PFSK-1 (cell line): ENCODE measurements around the gene LIMA1.

Experiments
- FOXP2 ChIP-seq: optimal IDR thresholded peaks from 2 replicates; pipeline ENCODE3; 2011; ENCODE audit warnings: borderline replicate concordance, control low read depth, inconsistent platforms; ENCODE audit not compliant: insufficient read depth; ENCODE audit errors: extremely low read length, extremely low read depth
- POLR2AphosphoS5 ChIP-seq: IDR thresholded peaks from 2 replicates; pipeline ENCODE4 v1.6.1; 2012; ENCODE audit warnings: low read depth, mild to moderate bottlenecking, control low read depth, low read length, moderate library complexity
- SIN3A ChIP-seq: IDR thresholded peaks from 2 replicates; pipeline ENCODE4 v1.6.1; 2012; ENCODE audit warnings: mild to moderate bottlenecking, low read length, moderate library complexity, borderline replicate concordance; ENCODE audit not compliant: insufficient read depth
- TAF1 ChIP-seq: IDR thresholded peaks from 2 replicates; pipeline ENCODE4 v1.6.1; 2012; ENCODE audit warnings: low read length, control low read depth, borderline replicate concordance; ENCODE audit not compliant: insufficient read depth
- TF ChIP-seq, protein P1 (sequence below), 2 experiments: IDR thresholded peaks; 2 replicates each; pipeline versions ENCODE4 v1.6.1 to v1.8.0; 2011 to 2012; ENCODE audit warnings: low read depth in 2 of 2, low read length in 2 of 2, control low read depth in 1 of 2, inconsistent platforms in 1 of 2, mild to moderate bottlenecking in 1 of 2, moderate library complexity in 1 of 2; ENCODE audit not compliant: insufficient read depth in 1 of 2

Gene LIMA1

DNA sequence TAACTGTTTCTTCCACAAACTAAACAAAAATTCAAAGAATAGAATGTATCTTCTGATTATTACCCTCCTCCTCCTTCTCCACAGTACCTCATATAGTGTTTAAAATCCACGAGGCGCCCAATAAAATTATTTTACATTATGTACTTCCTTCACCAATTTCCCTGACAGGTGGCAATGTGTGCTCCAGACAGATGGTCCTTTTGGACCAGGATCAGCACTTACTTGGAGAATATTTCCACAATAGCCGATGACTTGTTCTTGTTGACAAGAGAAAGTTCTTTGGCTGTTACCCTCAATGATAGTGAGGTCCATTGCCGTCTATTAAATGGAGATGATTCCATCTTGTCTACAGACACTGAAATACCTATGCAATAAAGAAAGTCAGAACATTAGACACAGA lies 34.9 kb downstream of the LIMA1 start:
- TF ChIP-seq FOXP2 = no peak

GRCh38 chr12:50246873-50247612 lies 36.3 kb downstream of the LIMA1 start:
- TF ChIP-seq SIN3A (peak; percentile 88; the same call in 1 of the 2 replicates), FOXP2 (no peak), TAF1 (no peak), POLR2AphosphoS5 (no peak)
- TF ChIP-seq, protein P1, sequence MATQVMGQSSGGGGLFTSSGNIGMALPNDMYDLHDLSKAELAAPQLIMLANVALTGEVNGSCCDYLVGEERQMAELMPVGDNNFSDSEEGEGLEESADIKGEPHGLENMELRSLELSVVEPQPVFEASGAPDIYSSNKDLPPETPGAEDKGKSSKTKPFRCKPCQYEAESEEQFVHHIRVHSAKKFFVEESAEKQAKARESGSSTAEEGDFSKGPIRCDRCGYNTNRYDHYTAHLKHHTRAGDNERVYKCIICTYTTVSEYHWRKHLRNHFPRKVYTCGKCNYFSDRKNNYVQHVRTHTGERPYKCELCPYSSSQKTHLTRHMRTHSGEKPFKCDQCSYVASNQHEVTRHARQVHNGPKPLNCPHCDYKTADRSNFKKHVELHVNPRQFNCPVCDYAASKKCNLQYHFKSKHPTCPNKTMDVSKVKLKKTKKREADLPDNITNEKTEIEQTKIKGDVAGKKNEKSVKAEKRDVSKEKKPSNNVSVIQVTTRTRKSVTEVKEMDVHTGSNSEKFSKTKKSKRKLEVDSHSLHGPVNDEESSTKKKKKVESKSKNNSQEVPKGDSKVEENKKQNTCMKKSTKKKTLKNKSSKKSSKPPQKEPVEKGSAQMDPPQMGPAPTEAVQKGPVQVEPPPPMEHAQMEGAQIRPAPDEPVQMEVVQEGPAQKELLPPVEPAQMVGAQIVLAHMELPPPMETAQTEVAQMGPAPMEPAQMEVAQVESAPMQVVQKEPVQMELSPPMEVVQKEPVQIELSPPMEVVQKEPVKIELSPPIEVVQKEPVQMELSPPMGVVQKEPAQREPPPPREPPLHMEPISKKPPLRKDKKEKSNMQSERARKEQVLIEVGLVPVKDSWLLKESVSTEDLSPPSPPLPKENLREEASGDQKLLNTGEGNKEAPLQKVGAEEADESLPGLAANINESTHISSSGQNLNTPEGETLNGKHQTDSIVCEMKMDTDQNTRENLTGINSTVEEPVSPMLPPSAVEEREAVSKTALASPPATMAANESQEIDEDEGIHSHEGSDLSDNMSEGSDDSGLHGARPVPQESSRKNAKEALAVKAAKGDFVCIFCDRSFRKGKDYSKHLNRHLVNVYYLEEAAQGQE (IDR thresholded peaks at IDR 0.05; ENCODE audit: insufficient read depth in 1 of 2, low read depth in 2 of 2, low read length in 2 of 2) = no peak

DNA sequence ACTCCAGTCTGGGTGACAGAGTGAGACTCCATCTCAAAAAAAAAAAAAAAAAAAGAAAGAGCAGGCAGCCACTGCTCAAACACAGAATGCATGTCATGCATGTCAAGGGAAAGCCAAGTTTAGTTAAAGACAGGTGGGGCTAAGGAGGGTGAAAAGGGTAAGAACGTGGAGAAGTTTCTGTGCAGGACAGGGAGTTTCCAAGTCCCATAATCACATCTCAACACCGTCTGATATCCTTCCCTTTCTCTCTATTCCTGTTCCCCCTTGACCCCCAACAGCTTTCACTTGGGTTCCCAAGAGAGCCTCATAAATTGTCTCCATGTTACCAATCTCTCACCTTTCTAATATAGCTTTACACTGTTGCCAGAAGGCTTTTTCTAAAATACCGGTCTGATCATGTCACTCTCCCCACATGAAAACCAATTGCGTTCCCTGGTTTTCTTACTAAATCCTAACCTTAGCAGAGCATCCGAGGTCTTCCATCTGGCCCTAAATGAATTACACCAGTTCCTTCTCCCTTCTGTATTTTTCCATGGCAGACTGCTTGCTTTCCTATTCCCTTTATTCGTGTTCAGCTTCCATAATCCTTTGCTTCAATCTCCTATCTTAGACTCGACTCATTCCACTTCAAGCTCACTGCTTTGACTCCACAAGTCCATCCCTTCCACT lies 37.0 kb downstream of the LIMA1 start:
- TF ChIP-seq SIN3A (no peak), POLR2AphosphoS5 (no peak), FOXP2 (no peak), TAF1 (no peak)
- TF ChIP-seq, protein P1 (IDR thresholded peaks at IDR 0.05; ENCODE audit: insufficient read depth in 1 of 2, low read depth in 2 of 2, low read length in 2 of 2) = no peak

DNA sequence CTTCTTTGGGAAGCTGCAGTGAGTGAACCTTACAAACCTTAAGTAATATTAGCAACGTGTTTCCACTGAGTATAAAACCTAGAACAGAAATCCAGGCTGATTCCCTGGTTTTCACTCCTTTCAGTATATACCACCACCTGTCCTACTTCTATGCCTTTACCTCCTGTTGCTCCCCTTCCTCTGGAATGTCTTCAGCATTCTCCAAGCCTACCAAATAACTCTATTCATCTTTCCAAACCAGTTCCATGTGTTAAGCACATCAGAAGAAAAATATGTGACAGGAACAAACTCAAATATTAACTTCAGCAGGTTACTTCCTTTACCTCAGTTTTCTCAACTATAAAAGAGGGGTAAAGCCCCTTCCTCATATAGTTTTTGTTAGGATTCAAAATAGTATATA lies 39.8 kb downstream of the LIMA1 start:
- TF ChIP-seq, protein P1 (IDR thresholded peaks at IDR 0.05; ENCODE audit: insufficient read depth in 1 of 2, low read depth in 2 of 2, low read length in 2 of 2) = no peak
- TF ChIP-seq TAF1 (no peak), FOXP2 (no peak), SIN3A (no peak), POLR2AphosphoS5 (no peak)

DNA sequence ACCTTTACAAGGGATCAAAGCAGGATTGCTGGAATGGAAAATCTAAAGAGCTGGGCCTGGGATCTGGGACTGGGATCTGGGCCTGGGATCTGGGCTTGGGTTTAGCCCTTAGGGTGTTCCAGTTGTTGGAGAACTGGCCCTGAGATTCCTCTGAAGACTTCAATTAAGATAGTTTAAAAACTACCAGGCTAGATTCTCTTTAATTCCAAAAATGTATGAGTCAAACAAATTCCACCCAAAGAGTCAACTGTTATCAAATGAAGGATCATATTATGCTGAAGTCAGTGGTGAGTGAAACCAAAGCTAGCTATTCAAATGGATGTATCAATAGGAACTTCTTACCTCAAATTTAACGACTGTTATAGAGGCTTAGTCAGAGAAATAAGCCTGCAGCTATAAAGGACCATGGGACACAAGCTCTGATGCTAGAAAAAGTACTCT lies 40.5 kb downstream of the LIMA1 start:
- TF ChIP-seq SIN3A (no peak), POLR2AphosphoS5 (no peak), FOXP2 (no peak), TAF1 (no peak)
- TF ChIP-seq, protein P1 (IDR thresholded peaks at IDR 0.05; ENCODE audit: insufficient read depth in 1 of 2, low read depth in 2 of 2, low read length in 2 of 2) = no peak
